Measurements from ENCODE around the gene NDUFB8.

NDUFB8 gene

GRCh38 chr10:100504096-100504495 lies 25.6 kb downstream of the NDUFB8 start:
- DNase-seq (ENCODE audit: low read depth), result no peak
- TF ChIP-seq, protein P1, sequence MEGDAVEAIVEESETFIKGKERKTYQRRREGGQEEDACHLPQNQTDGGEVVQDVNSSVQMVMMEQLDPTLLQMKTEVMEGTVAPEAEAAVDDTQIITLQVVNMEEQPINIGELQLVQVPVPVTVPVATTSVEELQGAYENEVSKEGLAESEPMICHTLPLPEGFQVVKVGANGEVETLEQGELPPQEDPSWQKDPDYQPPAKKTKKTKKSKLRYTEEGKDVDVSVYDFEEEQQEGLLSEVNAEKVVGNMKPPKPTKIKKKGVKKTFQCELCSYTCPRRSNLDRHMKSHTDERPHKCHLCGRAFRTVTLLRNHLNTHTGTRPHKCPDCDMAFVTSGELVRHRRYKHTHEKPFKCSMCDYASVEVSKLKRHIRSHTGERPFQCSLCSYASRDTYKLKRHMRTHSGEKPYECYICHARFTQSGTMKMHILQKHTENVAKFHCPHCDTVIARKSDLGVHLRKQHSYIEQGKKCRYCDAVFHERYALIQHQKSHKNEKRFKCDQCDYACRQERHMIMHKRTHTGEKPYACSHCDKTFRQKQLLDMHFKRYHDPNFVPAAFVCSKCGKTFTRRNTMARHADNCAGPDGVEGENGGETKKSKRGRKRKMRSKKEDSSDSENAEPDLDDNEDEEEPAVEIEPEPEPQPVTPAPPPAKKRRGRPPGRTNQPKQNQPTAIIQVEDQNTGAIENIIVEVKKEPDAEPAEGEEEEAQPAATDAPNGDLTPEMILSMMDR (IDR thresholded peaks at IDR 0.05; ENCODE audit: low read depth, low read length), result no peak
- TF ChIP-seq MAX (IDR thresholded peaks at IDR 0.05; ENCODE audit: low read depth, low read length) (no peak), POLR2A (IDR thresholded peaks at IDR 0.05; ENCODE audit: extremely low read depth, insufficient read length) (no peak), MYC (IDR thresholded peaks at IDR 0.05; ENCODE audit: low read depth, low read length) (no peak)
- no peak overlapping the region for H3K4me3 ChIP-seq (ENCODE audit: low read depth, low read length)

DNA sequence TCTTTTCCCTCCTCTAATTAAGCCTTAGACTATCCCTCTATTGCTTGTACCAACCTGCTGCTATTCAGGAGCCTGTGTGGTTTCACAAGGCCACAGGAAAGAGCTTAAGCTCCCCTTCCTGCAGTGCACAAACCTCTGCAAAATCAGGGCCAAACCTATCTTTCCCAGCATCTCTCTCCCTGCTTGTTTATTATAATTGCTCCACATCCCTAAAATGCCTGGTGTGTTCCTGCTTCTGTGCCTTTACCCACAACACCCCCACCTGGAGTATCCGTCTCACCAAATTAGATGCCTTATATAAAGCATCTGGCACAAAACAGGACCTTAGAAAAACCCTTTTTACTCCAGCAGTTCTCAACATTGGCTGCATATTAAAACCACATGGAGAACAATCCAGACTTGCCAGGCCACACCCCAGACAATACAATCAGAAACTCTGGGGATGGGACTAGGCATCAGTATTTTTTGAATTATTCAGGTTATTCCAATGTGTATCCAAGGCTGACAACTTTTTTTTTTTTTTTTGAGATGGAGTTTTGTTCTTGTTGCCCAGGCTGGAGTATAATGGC lies 26.7 kb downstream of the NDUFB8 start:
- TF ChIP-seq MAX (IDR thresholded peaks at IDR 0.05; ENCODE audit: low read depth, low read length), result no peak
- TF ChIP-seq POLR2A (IDR thresholded peaks at IDR 0.05; ENCODE audit: extremely low read depth, insufficient read length), result no peak
- TF ChIP-seq MYC (IDR thresholded peaks at IDR 0.05; ENCODE audit: low read depth, low read length), result no peak
- TF ChIP-seq, protein P1 (IDR thresholded peaks at IDR 0.05; ENCODE audit: low read depth, low read length), result no peak
- no peak overlapping the region for H3K4me3 ChIP-seq (ENCODE audit: low read depth, low read length)
- no peak for DNase-seq (ENCODE audit: low read depth)

DNA sequence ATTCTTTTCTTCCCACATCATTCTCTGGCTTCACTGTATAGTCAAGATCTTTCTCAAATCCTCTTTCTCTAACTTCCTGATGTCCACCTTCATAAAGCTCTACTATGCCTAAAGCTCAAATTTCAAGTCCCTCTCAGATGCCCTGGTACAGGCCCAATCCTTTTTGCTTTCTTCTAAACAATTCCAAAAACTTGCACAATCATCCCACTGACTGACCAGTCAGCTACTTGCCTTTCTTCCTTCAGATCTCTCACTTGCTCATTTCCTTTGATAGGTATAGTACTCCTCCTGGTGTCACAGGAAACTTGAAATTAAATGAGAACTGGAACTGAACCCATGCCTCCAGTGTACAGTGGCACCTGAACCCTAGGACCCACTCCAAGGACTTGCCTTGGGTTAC lies 28.2 kb downstream of the NDUFB8 start:
- DNase-seq (ENCODE audit: low read depth), result no peak

GRCh38 chr10:100498059-100498458 lies 31.6 kb downstream of the NDUFB8 start:
- H3K4me3 ChIP-seq (ENCODE audit: low read depth, low read length), result no peak overlapping the region
- DNase-seq (ENCODE audit: low read depth), result no peak
- TF ChIP-seq MYC (IDR thresholded peaks at IDR 0.05; ENCODE audit: low read depth, low read length) (no peak), MAX (IDR thresholded peaks at IDR 0.05; ENCODE audit: low read depth, low read length) (no peak), POLR2A (IDR thresholded peaks at IDR 0.05; ENCODE audit: extremely low read depth, insufficient read length) (no peak)
- TF ChIP-seq, protein P1 (IDR thresholded peaks at IDR 0.05; ENCODE audit: low read depth, low read length), result no peak

More for the DNA sequence above, 28.2 kb downstream of the NDUFB8 start:
- TF ChIP-seq POLR2A (IDR thresholded peaks at IDR 0.05; ENCODE audit: extremely low read depth, insufficient read length) (no peak), MAX (IDR thresholded peaks at IDR 0.05; ENCODE audit: low read depth, low read length) (no peak), MYC (IDR thresholded peaks at IDR 0.05; ENCODE audit: low read depth, low read length) (no peak)
- TF ChIP-seq, protein P1 (IDR thresholded peaks at IDR 0.05; ENCODE audit: low read depth, low read length), result no peak
- no peak overlapping the region for H3K4me3 ChIP-seq (ENCODE audit: low read depth, low read length)

GRCh38 chr10:100496567-100496966 lies 33.1 kb downstream of the NDUFB8 start:
- DNase-seq (ENCODE audit: low read depth), result no peak
- TF ChIP-seq MAX (IDR thresholded peaks at IDR 0.05; ENCODE audit: low read depth, low read length), result no peak
- TF ChIP-seq, protein P1 (IDR thresholded peaks at IDR 0.05; ENCODE audit: low read depth, low read length), result no peak
- TF ChIP-seq MYC (IDR thresholded peaks at IDR 0.05; ENCODE audit: low read depth, low read length), result no peak
- no peak for TF ChIP-seq POLR2A (IDR thresholded peaks at IDR 0.05; ENCODE audit: extremely low read depth, insufficient read length)
- no peak overlapping the region for H3K4me3 ChIP-seq (ENCODE audit: low read depth, low read length)
